Hippocampal formation (tissue), 2 donors: ENCODE measurements around the gene NFKBIA.
"Not testable (repeated sequence)": the region's sequence is repeated elsewhere in the genome, so short reads cannot be mapped to it uniquely, and the experiment has no call there.

Experiments
- DNase-seq, 2 donors: peaks; one replicate each; lab custom pipeline; 2025; lab: John Stamatoyannopoulos, UW

NFKBIA gene

GRCh38 chr14:35408026-35408425 lies 3.5 kb upstream of the NFKBIA start:
- DNase-seq: no peak

GRCh38 chr14:35407306-35407630 lies 2.7 kb upstream of the NFKBIA start:
- DNase-seq: no peak

GRCh38 chr14:35406506-35407305 lies 2.2 kb upstream of the NFKBIA start:
- DNase-seq: peak in 1 of 2 donors; percentile 87

- no peak for DNase-seq
These were observed 1.5 kb upstream of the NFKBIA start for GRCh38 chr14:35406090-35406489.

- DNase-seq: peak in 1 of 2 donors; percentile 18
These were observed 901 bp upstream of the NFKBIA start for GRCh38 chr14:35405304-35405996.

- peak; percentile 89 to 93 for DNase-seq
These were observed 723 bp downstream of the NFKBIA start for GRCh38 chr14:35403603-35404448.

- no peak for DNase-seq
These were observed 1.4 kb downstream of the NFKBIA start for GRCh38 chr14:35403114-35403602.

- no peak for DNase-seq
These were observed 2.0 kb downstream of the NFKBIA start for GRCh38 chr14:35402323-35403113.

GRCh38 chr14:35401422-35402265 lies 2.9 kb downstream of the NFKBIA start:
- DNase-seq: no peak

GRCh38 chr14:35400648-35401421 lies 3.7 kb downstream of the NFKBIA start:
- no peak for DNase-seq

GRCh38 chr14:35399083-35399937 lies 5.2 kb downstream of the NFKBIA start:
- no peak for DNase-seq

GRCh38 chr14:35398071-35398584 lies 6.4 kb downstream of the NFKBIA start:
- no peak for DNase-seq

- not testable (repeated sequence) for DNase-seq
These were observed 7.9 kb downstream of the NFKBIA start for GRCh38 chr14:35396610-35397009.

- no peak for DNase-seq
These were observed 9.3 kb downstream of the NFKBIA start for GRCh38 chr14:35395283-35395682.

- DNase-seq: no peak
These were observed 10.1 kb downstream of the NFKBIA start for GRCh38 chr14:35394326-35395013.

- DNase-seq: no peak
These were observed 10.7 kb downstream of the NFKBIA start for GRCh38 chr14:35393826-35394225.

- no peak for DNase-seq
These were observed 12.4 kb downstream of the NFKBIA start for GRCh38 chr14:35392103-35392502.

GRCh38 chr14:35391388-35391710 lies 13.2 kb downstream of the NFKBIA start:
- no peak for DNase-seq
